Activated CD4-positive, CD25-positive, alpha-beta regulatory T cell treated with anti-CD3 and anti-CD28 coated beads, Interleukin-2, amount 50 U/mL, for 24 hours (primary cell): Measurements from ENCODE around the gene TRIM44.
"Not testable (repeated sequence)": the region's sequence is repeated elsewhere in the genome, so short reads cannot be mapped to it uniquely, and the experiment has no call there.

Experiments
- ATAC-seq, 2 donors: fragments of 150-1000 bp; cut with Tn5 transposase; one replicate each; pipeline ENCODE4 v1.10.0; 2021; ENCODE audit warnings: mild to moderate bottlenecking in 1 of 2, moderate library complexity in 1 of 2

The TRIM44 gene

GRCh38 chr11:35823742-35824298, 161.2 kb downstream of the TRIM44 start:
- ATAC-seq: no peak

- no peak for ATAC-seq
Observed at GRCh38 chr11:35825386-35825785, 162.8 kb downstream of the TRIM44 start.

GRCh38 chr11:35826006-35826405, 163.4 kb downstream of the TRIM44 start:
- ATAC-seq: no peak

GRCh38 chr11:35826949-35827348, 164.4 kb downstream of the TRIM44 start:
- ATAC-seq: no peak

- no peak for ATAC-seq
Observed at GRCh38 chr11:35836205-35836604, 173.6 kb downstream of the TRIM44 start.

- no peak for ATAC-seq
Observed at GRCh38 chr11:35838071-35838470, 175.5 kb downstream of the TRIM44 start.

GRCh38 chr11:35838697-35839367, 176.3 kb downstream of the TRIM44 start:
- ATAC-seq: not testable (repeated sequence)

GRCh38 chr11:35839368-35840161, 177.0 kb downstream of the TRIM44 start:
- no peak for ATAC-seq

- no peak for ATAC-seq
Observed at GRCh38 chr11:35841733-35842132, 179.2 kb downstream of the TRIM44 start.

- no peak for ATAC-seq
Observed at GRCh38 chr11:35842958-35843357, 180.4 kb downstream of the TRIM44 start.

GRCh38 chr11:35844579-35844978, 182.0 kb downstream of the TRIM44 start:
- no peak for ATAC-seq

GRCh38 chr11:35845860-35846259, 183.3 kb downstream of the TRIM44 start:
- no peak for ATAC-seq

GRCh38 chr11:35846874-35847273, 184.3 kb downstream of the TRIM44 start:
- no peak for ATAC-seq

- ATAC-seq: no peak
Observed at GRCh38 chr11:35847473-35847872, 184.9 kb downstream of the TRIM44 start.

- ATAC-seq: no peak
Observed at GRCh38 chr11:35848616-35849015, 186.0 kb downstream of the TRIM44 start.

- ATAC-seq: no peak
Observed at GRCh38 chr11:35850191-35850590, 187.6 kb downstream of the TRIM44 start.

GRCh38 chr11:35851342-35851741, 188.8 kb downstream of the TRIM44 start:
- ATAC-seq: no peak

- ATAC-seq: no peak
Observed at GRCh38 chr11:35852056-35852455, 189.5 kb downstream of the TRIM44 start.

- ATAC-seq: no peak
Observed at GRCh38 chr11:35853971-35854370, 191.4 kb downstream of the TRIM44 start.

GRCh38 chr11:35855671-35856070, 193.1 kb downstream of the TRIM44 start:
- ATAC-seq: no peak

- ATAC-seq: no peak
Observed at GRCh38 chr11:35856259-35856658, 193.7 kb downstream of the TRIM44 start.

- no peak for ATAC-seq
Observed at GRCh38 chr11:35856756-35857155, 194.2 kb downstream of the TRIM44 start.

GRCh38 chr11:35857922-35858321, 195.3 kb downstream of the TRIM44 start:
- ATAC-seq: no peak

GRCh38 chr11:35859301-35859700, 196.7 kb downstream of the TRIM44 start:
- no peak for ATAC-seq
